CD4-positive, CD25-positive, alpha-beta regulatory T cell (primary cell): ENCODE measurements around the gene KCNJ15. TPM values are rescaled to one million over a fixed set of nuclear protein-coding genes. Genes with fewer than 3 reads are reported as not detected.

Source experiments
- ATAC-seq, 2 donors: fragments of 150-1000 bp; cut with Tn5 transposase; one replicate each; pipeline ENCODE4 v1.10.0; 2021; ENCODE audit warnings: low read depth in 2 of 2, moderate number of reproducible peaks in 2 of 2, moderate library complexity in 1 of 2
- DNase-seq, 3 donors: peaks; one replicate each; pipeline versions ENCODE4 v3.0.0 to v3.0.0-alpha.2; 2012 to 2022; ENCODE audit warnings: mixed read lengths in 1 of 3
- H3K27ac ChIP-seq: one replicate; pipeline ENCODE4 v1.7.0; 2013; ENCODE audit warnings: mild to moderate bottlenecking, low read length; ENCODE audit not compliant: insufficient read depth, poor library complexity, severe bottlenecking
- H3K27me3 ChIP-seq: one replicate; pipeline ENCODE4 v1.7.0; 2013; ENCODE audit warnings: low read length; ENCODE audit not compliant: control insufficient read depth, insufficient read depth
- H3K36me3 ChIP-seq: one replicate; pipeline ENCODE4 v1.7.0; 2013; ENCODE audit warnings: mild to moderate bottlenecking, low read length, moderate library complexity; ENCODE audit not compliant: control insufficient read depth, insufficient read depth
- H3K4me1 ChIP-seq: 2 replicates; pipeline ENCODE4 v1.7.0; 2013; ENCODE audit warnings: mild to moderate bottlenecking, low read length; ENCODE audit not compliant: insufficient read depth, control insufficient read depth, poor library complexity, severe bottlenecking
- H3K4me3 ChIP-seq: one replicate; pipeline ENCODE4 v1.7.0; 2013; ENCODE audit warnings: low read depth, mild to moderate bottlenecking, low read length, moderate library complexity
- H3K9me3 ChIP-seq, 2 experiments: 1 replicate in 1 of 2; 2 replicates in 1 of 2; pipeline ENCODE4 v1.7.0; 2013; ENCODE audit warnings: low read length in 2 of 2, mild to moderate bottlenecking in 1 of 2, moderate library complexity in 1 of 2; ENCODE audit not compliant: control insufficient read depth in 2 of 2
- H3K27ac Mint-ChIP-seq, 3 donors: one replicate each; pipeline ENCODE4 v1.8.0; 2020 to 2022; ENCODE audit warnings: mild to moderate bottlenecking in 3 of 3, mixed read lengths in 3 of 3, moderate library complexity in 2 of 3
- H3K27me3 Mint-ChIP-seq: one replicate; pipeline ENCODE4 v1.8.0; 2022; ENCODE audit warnings: mild to moderate bottlenecking, mixed read lengths
- H3K36me3 Mint-ChIP-seq: one replicate; pipeline ENCODE4 v1.8.0; 2020; ENCODE audit warnings: mixed read lengths
- H3K4me1 Mint-ChIP-seq, 4 donors: one replicate each; pipeline ENCODE4 v1.8.0; 2020 to 2022; ENCODE audit warnings: mixed read lengths in 4 of 4, mild to moderate bottlenecking in 1 of 4
- H3K4me3 Mint-ChIP-seq, 4 donors: one replicate each; pipeline ENCODE4 v1.8.0; 2020 to 2022; ENCODE audit warnings: mild to moderate bottlenecking in 4 of 4, mixed read lengths in 4 of 4, moderate library complexity in 3 of 4
- H3K9me3 Mint-ChIP-seq, 7 donors: one replicate each; pipeline ENCODE4 v1.8.0; 2020 to 2022; ENCODE audit warnings: mixed read lengths in 7 of 7, mild to moderate bottlenecking in 3 of 7, moderate library complexity in 2 of 7
- polyA plus RNA-seq, 4 donors: library from polyadenylated mRNA; unstranded; fragments of 300-500 nt; fragmentation: Illumina TruSeq; gene quantifications; one replicate each; pipeline ENCODE4 v1.2.3, GENCODE V29; 2021
- total RNA-seq: library from RNA; stranded (reverse); gene quantifications from one replicate; pipeline ENCODE4 v1.2.3, GENCODE V29; 2022

The KCNJ15 gene
- total and polyA plus RNA-seq, 5 donors from 2014 or later: 0.10 TPM; not detected in 4

- Histone ChIP-seq H3K4me3 (no peak overlapping the region), H3K36me3 (no peaks in the 10 kb centered on the region), H3K4me1 (no peaks in the 10 kb centered on the region), H3K27ac (no peak overlapping the region), H3K9me3 (no peaks in the 10 kb centered on the region), H3K27me3 (no peaks in the 10 kb centered on the region)
- DNase-seq: no peak
- Mint-ChIP-seq H3K9me3 (peaks cover 0 to 3% (median 0%) of the 10 kb centered on the region in 7 donors), H3K27ac (no peak overlapping the region), H3K4me1 (peaks cover 0 to 7% (median 0%) of the 10 kb centered on the region in 4 donors), H3K36me3 (no peaks in the 10 kb centered on the region), H3K27me3 (peaks cover 5% of the 10 kb centered on the region), H3K4me3 (no peak overlapping the region)
- no peak for ATAC-seq
Observed at GRCh38 chr21:38325216-38325615, 68.4 kb downstream of the KCNJ15 start.

- H3K9me3 ChIP-seq: no peaks in the 10 kb centered on the region
- H3K4me3 Mint-ChIP-seq: no peak overlapping the region
- no peaks in the 10 kb centered on the region for H3K27me3 ChIP-seq
- no peaks in the 10 kb centered on the region for H3K36me3 Mint-ChIP-seq
- H3K4me3 ChIP-seq: no peak overlapping the region
- no peaks in the 10 kb centered on the region for H3K36me3 ChIP-seq
- H3K4me1 Mint-ChIP-seq: peaks cover 0 to 7% (median 0%) of the 10 kb centered on the region in 4 donors
- H3K9me3 Mint-ChIP-seq: peaks cover 0 to 3% (median 0%) of the 10 kb centered on the region in 7 donors
- no peak overlapping the region for H3K27ac ChIP-seq
- H3K27ac Mint-ChIP-seq: no peak overlapping the region
- no peak for ATAC-seq
- DNase-seq: no peak
- H3K27me3 Mint-ChIP-seq: peaks cover 5% of the 10 kb centered on the region
- no peaks in the 10 kb centered on the region for H3K4me1 ChIP-seq
Observed at GRCh38 chr21:38325731-38326420, 69.1 kb downstream of the KCNJ15 start.

- ATAC-seq: no peak
- no peak for DNase-seq
- no peaks in the 10 kb centered on the region for H3K9me3 ChIP-seq
- H3K27me3 ChIP-seq: no peaks in the 10 kb centered on the region
- no peaks in the 10 kb centered on the region for H3K36me3 ChIP-seq
- no peak overlapping the region for H3K4me3 ChIP-seq
- no peaks in the 10 kb centered on the region for H3K4me1 ChIP-seq
- Mint-ChIP-seq H3K27me3 (peaks cover 5% of the 10 kb centered on the region), H3K4me3 (no peak overlapping the region), H3K27ac (no peak overlapping the region), H3K9me3 (peaks cover 0 to 3% (median 0%) of the 10 kb centered on the region in 7 donors), H3K4me1 (peaks cover 0 to 7% (median 0%) of the 10 kb centered on the region in 4 donors), H3K36me3 (no peaks in the 10 kb centered on the region)
- H3K27ac ChIP-seq: no peak overlapping the region
Observed at GRCh38 chr21:38326429-38326828, 69.6 kb downstream of the KCNJ15 start.

GRCh38 chr21:38326899-38327298 lies 70.1 kb downstream of the KCNJ15 start:
- no peak overlapping the region for H3K27ac ChIP-seq
- Mint-ChIP-seq H3K36me3 (no peaks in the 10 kb centered on the region), H3K4me3 (no peak overlapping the region), H3K9me3 (peaks cover 0 to 3% (median 0%) of the 10 kb centered on the region in 7 donors), H3K27ac (no peak overlapping the region), H3K4me1 (peaks cover 0 to 7% (median 0%) of the 10 kb centered on the region in 4 donors), H3K27me3 (peaks cover 2% of the 10 kb centered on the region)
- no peak overlapping the region for H3K4me3 ChIP-seq
- H3K9me3 ChIP-seq: no peaks in the 10 kb centered on the region
- DNase-seq (no peak), ATAC-seq (no peak)
- no peaks in the 10 kb centered on the region for H3K27me3 ChIP-seq
- H3K36me3 ChIP-seq: no peaks in the 10 kb centered on the region
- no peaks in the 10 kb centered on the region for H3K4me1 ChIP-seq

GRCh38 chr21:38327984-38328383 lies 71.2 kb downstream of the KCNJ15 start:
- H3K36me3 ChIP-seq: no peaks in the 10 kb centered on the region
- DNase-seq (no peak), ATAC-seq (no peak)
- H3K4me1 ChIP-seq: no peaks in the 10 kb centered on the region
- H3K27ac Mint-ChIP-seq: no peak overlapping the region
- H3K4me3 ChIP-seq: no peak overlapping the region
- peaks cover 0 to 3% (median 0%) of the 10 kb centered on the region in 7 donors for H3K9me3 Mint-ChIP-seq
- H3K4me1 Mint-ChIP-seq: peaks cover 0 to 7% (median 0%) of the 10 kb centered on the region in 4 donors
- no peak overlapping the region for H3K27ac ChIP-seq
- no peaks in the 10 kb centered on the region for H3K9me3 ChIP-seq
- H3K27me3 Mint-ChIP-seq: no peaks in the 10 kb centered on the region
- no peak overlapping the region for H3K4me3 Mint-ChIP-seq
- H3K27me3 ChIP-seq: no peaks in the 10 kb centered on the region
- H3K36me3 Mint-ChIP-seq: no peaks in the 10 kb centered on the region

- no peaks in the 10 kb centered on the region for H3K27me3 Mint-ChIP-seq
- H3K27ac ChIP-seq: no peak overlapping the region
- ATAC-seq (no peak), DNase-seq (no peak)
- no peak overlapping the region for H3K4me3 Mint-ChIP-seq
- no peaks in the 10 kb centered on the region for H3K4me1 Mint-ChIP-seq
- H3K27ac Mint-ChIP-seq: no peak overlapping the region
- peaks cover 0 to 3% (median 0%) of the 10 kb centered on the region in 7 donors for H3K9me3 Mint-ChIP-seq
- H3K4me3 ChIP-seq: no peak overlapping the region
- no peaks in the 10 kb centered on the region for H3K36me3 Mint-ChIP-seq
- no peaks in the 10 kb centered on the region for H3K27me3 ChIP-seq
- H3K4me1 ChIP-seq: no peaks in the 10 kb centered on the region
- no peaks in the 10 kb centered on the region for H3K9me3 ChIP-seq
- H3K36me3 ChIP-seq: no peaks in the 10 kb centered on the region
Observed at GRCh38 chr21:38329162-38329561, 72.4 kb downstream of the KCNJ15 start.

GRCh38 chr21:38330666-38331065 lies 73.9 kb downstream of the KCNJ15 start:
- Mint-ChIP-seq H3K27me3 (no peaks in the 10 kb centered on the region), H3K4me3 (no peak overlapping the region), H3K27ac (no peak overlapping the region), H3K4me1 (no peaks in the 10 kb centered on the region), H3K9me3 (peaks cover 0 to 3% (median 0%) of the 10 kb centered on the region in 7 donors), H3K36me3 (no peaks in the 10 kb centered on the region)
- Histone ChIP-seq H3K4me1 (no peaks in the 10 kb centered on the region), H3K27me3 (no peaks in the 10 kb centered on the region), H3K36me3 (no peaks in the 10 kb centered on the region), H3K4me3 (no peak overlapping the region), H3K27ac (no peak overlapping the region), H3K9me3 (no peaks in the 10 kb centered on the region)
- ATAC-seq: no peak
- no peak for DNase-seq
